K562 (cell line): ENCODE measurements around the gene MYO7A. TPM values are rescaled to one million over a fixed set of nuclear protein-coding genes. Genes with fewer than 3 reads are reported as not detected.

ENCODE experiments used
- ATAC-seq: fragments of 200-7000 bp; cut with Tn5 transposase; 3 replicates; pipeline ENCODE4 v1.9.1; 2020; ENCODE audit warnings: moderate library complexity
- BruUV-seq: library from RNA; stranded (reverse); fragments of 400-500 nt; replicated peaks from 2 replicates; lab custom pipeline; 2021; lab: Mats Ljungman, UMichigan
- CTCF ChIA-PET: fragments of 300-600 bp; formaldehyde crosslinking; extraction: SDS; loops from one replicate; lab custom pipeline; 2021; ENCODE audit warnings: low intra/inter-chr PET ratio; lab: Yijun Ruan, JAX
- POLR2A ChIA-PET: fragments of 300-600, 350-650 bp; sonication (Branson Sonifier 250); formaldehyde crosslinking; extraction: SDS; loops from one replicate; lab custom pipeline; 2021; ENCODE audit warnings: antibody characterized with exemption, inconsistent platforms; lab: Yijun Ruan, JAX
- DNase-seq, 4 experiments: peaks; one replicate each; pipeline versions ENCODE4 v3.0.0 to v3.0.0-alpha.2; 2011 to 2018; ENCODE audit warnings: low spot score in 3 of 4, mixed read lengths in 3 of 4; ENCODE audit errors: extremely low read depth in 1 of 4
- FAIRE-seq: peaks from 2 replicates; lab custom pipeline; 2011; peaks lifted over from hg19 to GRCh38; lab: Jason Lieb, UNC
- H2AFZ ChIP-seq: 2 replicates; pipeline ENCODE4 v1.6.0; 2011; ENCODE audit warnings: low read depth, low read length, control low read depth, inconsistent platforms
- H3K27ac ChIP-seq: fragments of 200-600 bp; 3 replicates; pipeline ENCODE4 v1.8.0; 2011; ENCODE audit warnings: low read depth, mild to moderate bottlenecking, control low read depth, inconsistent platforms, low read length, moderate library complexity, mixed read lengths; ENCODE audit errors: extremely low read depth
- H3K27me3 ChIP-seq, 2 experiments: fragments of 300-600 bp in 1 of 2; 2 replicates in 1 of 2; 3 replicates in 1 of 2; pipeline versions ENCODE4 v1.6.0 to v1.8.0; 2011; ENCODE audit warnings: inconsistent platforms in 2 of 2, low read length in 2 of 2, mild to moderate bottlenecking in 1 of 2, mixed read lengths in 1 of 2, moderate library complexity in 1 of 2; ENCODE audit not compliant: control insufficient read depth in 2 of 2, insufficient read depth in 2 of 2
- H3K36me3 ChIP-seq: fragments of 300-600 bp; 3 replicates; pipeline ENCODE4 v1.8.0; 2011; ENCODE audit warnings: mild to moderate bottlenecking, low read length, inconsistent platforms; ENCODE audit not compliant: control insufficient read depth, insufficient read depth
- H3K4me1 ChIP-seq, 2 experiments: fragments of 200-600 bp in 1 of 2; replicated peaks in 1 of 2; 2 replicates in 1 of 2; 3 replicates in 1 of 2; pipeline versions ENCODE4 v1.5.1 to v1.8.0; 2011; ENCODE audit warnings: inconsistent platforms in 2 of 2, low read length in 2 of 2, mild to moderate bottlenecking in 1 of 2, mixed read lengths in 1 of 2, moderate library complexity in 1 of 2; ENCODE audit not compliant: control insufficient read depth in 2 of 2, insufficient read depth in 2 of 2
- H3K4me2 ChIP-seq: 2 replicates; pipeline ENCODE4 v1.6.1; 2011; ENCODE audit warnings: low read length, control low read depth, inconsistent platforms, mixed read lengths; ENCODE audit not compliant: insufficient read depth
- H3K4me3 ChIP-seq: fragments of 200-600 bp; sonication (generic), shearing (Covaris generic); 2 replicates; pipeline ENCODE4 v1.5.1; 2016; ENCODE audit warnings: control low read depth, inconsistent platforms
- H3K79me2 ChIP-seq: fragments of 200-600 bp; 3 replicates; pipeline ENCODE4 v1.8.0; 2011; ENCODE audit warnings: low read length, inconsistent platforms; ENCODE audit not compliant: control insufficient read depth, insufficient read depth
- H3K9ac ChIP-seq, 2 experiments: 2 replicates each; pipeline versions ENCODE4 v1.6.0 to v1.6.1; 2011; ENCODE audit warnings: low read depth in 2 of 2, low read length in 2 of 2, control low read depth in 1 of 2, inconsistent platforms in 1 of 2, mild to moderate bottlenecking in 1 of 2, mixed read lengths in 1 of 2; ENCODE audit not compliant: insufficient read depth in 1 of 2
- H3K9me1 ChIP-seq: one replicate; pipeline ENCODE4 v1.6.0; 2011; ENCODE audit warnings: inconsistent platforms, mild to moderate bottlenecking, low read length, moderate library complexity; ENCODE audit not compliant: control insufficient read depth, insufficient read depth
- H3K9me3 ChIP-seq: replicated peaks from 2 replicates; pipeline ENCODE4 v1.5.1; 2011; ENCODE audit warnings: low read depth, low read length, inconsistent platforms; ENCODE audit not compliant: control insufficient read depth, insufficient read depth
- H4K20me1 ChIP-seq: replicated peaks from 2 replicates; pipeline ENCODE4 v1.6.1; 2011; ENCODE audit warnings: low read length, inconsistent platforms, mixed read lengths; ENCODE audit not compliant: control insufficient read depth, insufficient read depth
- ARID4B ChIP-seq: sonication (generic); formaldehyde crosslinking; IDR thresholded peaks from 2 replicates; pipeline ENCODE4 v1.8.0; 2022; ENCODE audit warnings: mild to moderate bottlenecking, missing genetic modification reagents
- BCLAF1 ChIP-seq, 2 experiments: fragments of 450-650 bp in 1 of 2; IDR thresholded peaks; 2 replicates each; pipeline ENCODE4 v1.6.1; 2011 to 2017; ENCODE audit warnings: low read depth in 2 of 2, antibody characterized with exemption in 1 of 2, borderline replicate concordance in 1 of 2, low read length in 1 of 2, mild to moderate bottlenecking in 1 of 2, mixed read lengths in 1 of 2; ENCODE audit not compliant: control insufficient read depth in 1 of 2
- BHLHE40 ChIP-seq: IDR thresholded peaks from 2 replicates; pipeline ENCODE4 v1.6.1; 2011; ENCODE audit warnings: low read length, improper control_type of control experiment
- CHCHD3 ChIP-seq: fragments of 250-450 bp; sonication (Bioruptor Pico); IDR thresholded peaks from 2 replicates; pipeline ENCODE4 v2.1.2; 2022; ENCODE audit warnings: mild to moderate bottlenecking
- DIDO1 ChIP-seq: fragments of 450-650 bp; IDR thresholded peaks from 2 replicates; pipeline ENCODE4 v1.6.1; 2016; ENCODE audit warnings: low read depth, missing biosample characterization, missing genetic modification characterization
- SIN3B ChIP-seq: fragments of 450-650 bp; IDR thresholded peaks from 2 replicates; pipeline ENCODE4 v1.6.1; 2017; ENCODE audit warnings: low read depth, mild to moderate bottlenecking, moderate library complexity
- SLC30A9 ChIP-seq: fragments of 250-450 bp; sonication (Bioruptor Pico); IDR thresholded peaks from 2 replicates; pipeline ENCODE4 v1.8.0; 2022; ENCODE audit warnings: mild to moderate bottlenecking, moderate library complexity
- U2AF1 ChIP-seq: fragments of 200-400 bp; formaldehyde crosslinking; optimal IDR thresholded peaks from 2 replicates; pipeline ENCODE3; 2017; ENCODE audit warnings: mild to moderate bottlenecking, low read depth, low read length, moderate library complexity
- ZNF263 ChIP-seq: sonication (generic); formaldehyde crosslinking; IDR thresholded peaks from 2 replicates; pipeline ENCODE4 v1.8.0; 2022; ENCODE audit warnings: mild to moderate bottlenecking, missing genetic modification reagents, borderline replicate concordance
- ZNF3 ChIP-seq: fragments of 250-450 bp; sonication (Bioruptor Pico); IDR thresholded peaks from 2 replicates; pipeline ENCODE4 v1.5.0; 2021; ENCODE audit warnings: mild to moderate bottlenecking, moderate library complexity
- WGBS: fragments of 100-300 bp; shearing (Covaris generic); methylation state at CpG from one replicate; pipeline ENCODE4 v1.1.6; 2016; ENCODE audit warnings: low coverage, mixed read lengths; ENCODE audit not compliant: insufficient coverage; ENCODE audit errors: missing lambda C conversion rate; 5-methylcytosine and 5-hydroxymethylcytosine counted together
- in situ Hi-C: fragments of 300-500 bp; cut with MboI; formaldehyde crosslinking; loops from 4 replicates; pipeline ENCODE4 v1.15.0; 2018; ENCODE audit warnings: inconsistent platforms, mixed read lengths
- intact Hi-C: fragments of 100-400 bp; cut with micrococcal nuclease; formaldehyde crosslinking; loops from 2 replicates; pipeline ENCODE4 v1.14.2; 2022
- polyA plus RNA-seq, 8 experiments: library from polyadenylated mRNA; depleted of rRNA in 4 of 8; stranded (reverse) in 5 of 8; unstranded in 3 of 8; fragments of >200 nt; fragmentation: Nextera tagmentation in 2 of 8; fragmentation: Illumina TruSeq in 1 of 8; extraction: Ambion mirVana in 2 of 8; extraction: Trizol in 1 of 8; gene quantifications; 2 replicates each; pipeline versions ENCODE4 v1.2.1 to v1.2.3, GENCODE V29; 2011 to 2014; ENCODE audit warnings: inconsistent platforms in 1 of 8, missing spikeins in 1 of 8
- total RNA-seq, 7 experiments: library from RNA; depleted of rRNA in 6 of 7; stranded (reverse); fragments of >200 nt in 6 of 7; fragmentation: Illumina TruSeq in 2 of 7; extraction: Trizol in 2 of 7; gene quantifications; 2 replicates each; pipeline versions ENCODE4 v1.2.1 to v1.2.3, GENCODE V29; 2011 to 2021; ENCODE audit warnings: low replicate concordance in 1 of 7

The MYO7A gene
- total and polyA plus RNA-seq, 9 of the 15 experiments (the other 6 are each of a cell fraction or from before 2014, with no cell fraction given) = 0.01 to 0.11 (median 0.07) TPM; not detected in 1

- Histone ChIP-seq H3K9me1 (peaks cover 2% of the 10 kb centered on the region), H3K4me2 (no peak overlapping the region), H3K36me3 (no peaks in the 10 kb centered on the region), H3K4me1 (peaks cover 0 to 8% of the 10 kb centered on the region in 2 experiments; a peak in 1 of 5 replicates), H4K20me1 (no peaks in the 10 kb centered on the region; the same call in 1 of the 2 replicates), H3K9me3 (no peaks in the 10 kb centered on the region), H3K27me3 (peaks cover 7 to 59% of the 10 kb centered on the region in 2 experiments; a peak in 4 of 5 replicates), H3K9ac (no peak overlapping the region), H3K79me2 (no peaks in the 10 kb centered on the region), H3K4me3 (no peak overlapping the region), H2AFZ (no peak overlapping the region), H3K27ac (no peak overlapping the region)
- 6% methylated on average over 19 of the region's 20 CpGs for WGBS
- POLR2A ChIA-PET = interaction anchor here (0.6 to 1.5 kb wide), 4 partner anchors 10 to 268 kb away, joined by 4 to 6 read pairs (median 4); no protein-coding TSS in a partner anchor
- no peak for DNase-seq
- no peak for FAIRE-seq
- intact Hi-C loops (no loop called here), in situ Hi-C loops (no loop called here)
- CTCF ChIA-PET = no interaction called here
- no peak; the same call in 2 of the 3 replicates for ATAC-seq
- no TSS peak for BruUV-seq
- TF ChIP-seq DIDO1 (tag) (no peak), ARID4B (CRISPR knock-in tag) (no peak), SIN3B (no peak), U2AF1 (no peak), ZNF3 (no peak), ZNF263 (CRISPR knock-in tag) (no peak), BHLHE40 (no peak), CHCHD3 (no peak), SLC30A9 (CRISPR knock-in tag) (no peak), BCLAF1 (IDR thresholded peaks at IDR 0.05; ENCODE audit: borderline replicate concordance in 1 of 2, control insufficient read depth in 1 of 2, low read depth in 2 of 2, low read length in 1 of 2) (no peak)
Observed at GRCh38 chr11:77203901-77204753, 76.1 kb downstream of the MYO7A start.
